Astrocyte of the cerebellum (primary cell): Measurements from ENCODE around the gene GAST.
A peak's percentile ranks its signal among the peaks of the same experiment; 100 is the strongest.
"Not testable (repeated sequence)": the region's sequence is repeated elsewhere in the genome, so short reads cannot be mapped to it uniquely, and the experiment has no call there.

ENCODE experiments used
- DNase-seq: peaks from one replicate; pipeline ENCODE4 v3.0.0-alpha.2; 2011; ENCODE audit warnings: low read depth
- H3K4me3 ChIP-seq: 2 replicates; pipeline ENCODE4 v1.5.1; 2011; ENCODE audit warnings: mild to moderate bottlenecking, low read depth, low read length, moderate library complexity
- CTCF ChIP-seq: IDR thresholded peaks from 2 replicates; pipeline ENCODE4 v1.5.1; 2012; ENCODE audit warnings: low read length, low read depth, moderate library complexity, mild to moderate bottlenecking; ENCODE audit errors: missing control alignments
- in situ Hi-C: cut with HindIII; loops from 2 replicates; pipeline ENCODE4 v1.10.0; 2017; ENCODE audit warnings: low sequenced_read_pairs

GAST gene

GRCh38 chr17:41666237-41666641 is 45.9 kb upstream of the GAST start:
- H3K4me3 ChIP-seq, result peak overlapping the region; percentile 43
- DNase-seq, result no peak
- TF ChIP-seq CTCF, result no peak
- in situ Hi-C loops, result loop anchor here (25.0 kb wide), 1 partner anchor 754 kb away; no protein-coding TSS in a partner anchor

GRCh38 chr17:41666708-41667279 is 45.3 kb upstream of the GAST start:
- in situ Hi-C loops, result loop anchor here (25.0 kb wide), 1 partner anchor 754 kb away; no protein-coding TSS in a partner anchor
- H3K4me3 ChIP-seq, result peak overlapping the region; percentile 43
- no peak for DNase-seq
- TF ChIP-seq CTCF, result peak; percentile 94

- TF ChIP-seq CTCF, result no peak
- DNase-seq, result no peak
- H3K4me3 ChIP-seq, result peak overlapping the region; percentile 43
- in situ Hi-C loops, result loop anchor here (25.0 kb wide), 1 partner anchor 755 kb away; no protein-coding TSS in a partner anchor
Observed at GRCh38 chr17:41667280-41668041, 44.7 kb upstream of the GAST start.

- DNase-seq, result no peak
- in situ Hi-C loops, result loop anchor here (25.0 kb wide), 1 partner anchor 760 kb away; no protein-coding TSS in a partner anchor
- no peak for TF ChIP-seq CTCF
- no peak overlapping the region for H3K4me3 ChIP-seq
Observed at GRCh38 chr17:41672153-41672552, 40.0 kb upstream of the GAST start.

GRCh38 chr17:41675157-41676057 is 36.7 kb upstream of the GAST start:
- H3K4me3 ChIP-seq, DNase-seq, in situ Hi-C loops: not testable (repeated sequence)

GRCh38 chr17:41676058-41676419 is 36.1 kb upstream of the GAST start:
- TF ChIP-seq CTCF, result no peak
- no peak overlapping the region for H3K4me3 ChIP-seq
- in situ Hi-C loops, result no loop called here
- DNase-seq, result no peak
